MCF 10A (cell line): Measurements from ENCODE around the gene KCNJ1. TPM values are rescaled to one million over a fixed set of nuclear protein-coding genes. Genes with fewer than 3 reads are reported as not detected.
A peak's percentile ranks its signal among the peaks of the same experiment; 100 is the strongest.

ENCODE experiments used
- BruUV-seq: library from RNA; stranded (reverse); fragments of 400-500 nt; replicated peaks from 2 replicates; lab custom pipeline; 2021; lab: Mats Ljungman, UMichigan
- CTCF ChIA-PET: fragments of 300-600 bp; sonication (Branson Sonifier 250); formaldehyde crosslinking; extraction: SDS; loops from one replicate; lab custom pipeline; 2021; ENCODE audit warnings: antibody characterized with exemption, inconsistent platforms; lab: Yijun Ruan, JAX
- POLR2A ChIA-PET: fragments of 300-600, 350-650 bp; sonication (Branson Sonifier 250); formaldehyde crosslinking; extraction: SDS; loops from one replicate; lab custom pipeline; 2020; ENCODE audit warnings: antibody characterized with exemption, inconsistent platforms; lab: Yijun Ruan, JAX
- DNase-seq: peaks from one replicate; pipeline ENCODE4 v3.0.0-alpha.2; 2018; ENCODE audit not compliant: unreplicated experiment
- H3K27ac Mint-ChIP-seq: one replicate; pipeline ENCODE4 v1.8.0; 2022; ENCODE audit warnings: mild to moderate bottlenecking, low read depth, mixed read lengths; ENCODE audit not compliant: unreplicated experiment
- H3K27me3 Mint-ChIP-seq: one replicate; pipeline ENCODE4 v1.8.0; 2022; ENCODE audit warnings: mixed read lengths; ENCODE audit not compliant: insufficient read depth, unreplicated experiment
- H3K36me3 Mint-ChIP-seq: one replicate; pipeline ENCODE4 v1.8.0; 2022; ENCODE audit warnings: mild to moderate bottlenecking, moderate library complexity, mixed read lengths; ENCODE audit not compliant: insufficient read depth, unreplicated experiment
- H3K4me1 Mint-ChIP-seq: one replicate; pipeline ENCODE4 v1.8.0; 2022; ENCODE audit warnings: mixed read lengths; ENCODE audit not compliant: insufficient read depth, unreplicated experiment
- H3K4me3 Mint-ChIP-seq: one replicate; pipeline ENCODE4 v1.8.0; 2022; ENCODE audit warnings: mild to moderate bottlenecking, moderate library complexity, mixed read lengths; ENCODE audit not compliant: unreplicated experiment
- H3K9me3 Mint-ChIP-seq: one replicate; pipeline ENCODE4 v1.8.0; 2022; ENCODE audit warnings: mixed read lengths; ENCODE audit not compliant: unreplicated experiment
- CTCF ChIP-seq: fragments of 200-600 bp; IDR thresholded peaks from one replicate; pipeline ENCODE4 v1.8.0; 2022; ENCODE audit warnings: antibody characterized with exemption, mild to moderate bottlenecking; ENCODE audit not compliant: unreplicated experiment
- intact Hi-C: fragments of 100-400 bp; cut with micrococcal nuclease; formaldehyde crosslinking; loops from 2 replicates; pipeline ENCODE4 v1.14.1; 2022
- total RNA-seq: library from RNA; stranded (reverse); gene quantifications from 2 replicates; pipeline ENCODE4 v1.2.3, GENCODE V29; 2022

The KCNJ1 gene
- total RNA-seq, 1 experiment from 2014 or later, result not detected

- POLR2A ChIA-PET, result interaction anchor here (2.5 kb wide), 1 partner anchor 20 kb away, joined by 9 read pairs; no protein-coding TSS in a partner anchor
- intact Hi-C loops, result no loop called here
- peaks cover 24% of the 10 kb centered on the region for H3K4me1 Mint-ChIP-seq
- no peak overlapping the region for H3K4me3 Mint-ChIP-seq
- no TSS peak for BruUV-seq
- H3K27ac Mint-ChIP-seq, result no peak overlapping the region
- TF ChIP-seq CTCF, result no peak
- no peaks in the 10 kb centered on the region for H3K27me3 Mint-ChIP-seq
- DNase-seq, result no peak
- H3K9me3 Mint-ChIP-seq, result peaks cover 4% of the 10 kb centered on the region
- CTCF ChIA-PET, result interaction anchor here (0.6 to 5.8 kb wide), 4 partner anchors 25 to 74 kb away, joined by 3 to 68 read pairs (median 18); no protein-coding TSS in a partner anchor
- H3K36me3 Mint-ChIP-seq, result no peaks in the 10 kb centered on the region
Observed at GRCh38 chr11:128910576-128910975, 43.5 kb upstream of the KCNJ1 start.

GRCh38 chr11:128909438-128910125 lies 42.5 kb upstream of the KCNJ1 start:
- Mint-ChIP-seq H3K4me3 (peak overlapping the region; percentile 14), H3K36me3 (no peaks in the 10 kb centered on the region), H3K27ac (no peak overlapping the region), H3K9me3 (no peaks in the 10 kb centered on the region), H3K4me1 (peaks cover 24% of the 10 kb centered on the region), H3K27me3 (no peaks in the 10 kb centered on the region)
- intact Hi-C loops, result no loop called here
- DNase-seq, result no peak
- ChIA-PET POLR2A (interaction anchor here (0.8 to 2.8 kb wide), 4 partner anchors 19 to 33 kb away, joined by 3 to 14 read pairs (median 6); partner anchors contain the start of gene TP53AIP1), CTCF (interaction anchor here (0.6 to 5.8 kb wide), 4 partner anchors 24 to 47 kb away, joined by 3 to 68 read pairs (median 25); no protein-coding TSS in a partner anchor)
- BruUV-seq, result no TSS peak
- no peak for TF ChIP-seq CTCF

GRCh38 chr11:128908391-128909246 lies 41.5 kb upstream of the KCNJ1 start:
- POLR2A ChIA-PET, result interaction anchor here (0.6 to 3.2 kb wide), 11 partner anchors 9 to 239 kb away, joined by 3 to 16 read pairs (median 5); partner anchors contain the start of gene TP53AIP1
- intact Hi-C loops, result loop anchor here (1.0 kb wide), 1 partner anchor 48 kb away; no protein-coding TSS in a partner anchor

More at GRCh38 chr11:128908391-128909246, 41.5 kb upstream of the KCNJ1 start:
- peak; percentile 86 for DNase-seq
- Mint-ChIP-seq H3K36me3 (no peaks in the 10 kb centered on the region), H3K4me3 (peak overlapping the region; percentile 63), H3K4me1 (peaks cover 32% of the 10 kb centered on the region), H3K27me3 (no peaks in the 10 kb centered on the region), H3K27ac (peak overlapping the region; percentile 48), H3K9me3 (no peaks in the 10 kb centered on the region)
- BruUV-seq, result no TSS peak
- no peak for TF ChIP-seq CTCF
- CTCF ChIA-PET, result interaction anchor here (0.7 to 5.8 kb wide), 5 partner anchors 18 to 48 kb away, joined by 4 to 68 read pairs (median 18); no protein-coding TSS in a partner anchor
